Measurements from ENCODE around the gene MOCS1.

The MOCS1 gene

GRCh38 chr6:39896701-39897100 lies 37.6 kb downstream of the MOCS1 start:
- no peak overlapping the region for H3K4me3 ChIP-seq (ENCODE audit: low read length)
- no peak for TF ChIP-seq ZNF274 (IDR thresholded peaks at IDR 0.05; ENCODE audit: low read depth, low read length)

GRCh38 chr6:39893286-39893685 lies 41.0 kb downstream of the MOCS1 start:
- TF ChIP-seq ZNF274 (IDR thresholded peaks at IDR 0.05; ENCODE audit: low read depth, low read length): no peak
- no peak overlapping the region for H3K4me3 ChIP-seq (ENCODE audit: low read length)

GRCh38 chr6:39892490-39893129 lies 41.7 kb downstream of the MOCS1 start:
- no peak overlapping the region for H3K4me3 ChIP-seq (ENCODE audit: low read length)
- TF ChIP-seq ZNF274 (IDR thresholded peaks at IDR 0.05; ENCODE audit: low read depth, low read length): no peak

GRCh38 chr6:39891976-39892375 lies 42.3 kb downstream of the MOCS1 start:
- TF ChIP-seq ZNF274 (IDR thresholded peaks at IDR 0.05; ENCODE audit: low read depth, low read length): no peak

GRCh38 chr6:39891353-39891752 lies 42.9 kb downstream of the MOCS1 start:
- H3K4me3 ChIP-seq (ENCODE audit: low read length): no peak overlapping the region
- TF ChIP-seq ZNF274 (IDR thresholded peaks at IDR 0.05; ENCODE audit: low read depth, low read length): no peak

More at GRCh38 chr6:39891976-39892375, 42.3 kb downstream of the MOCS1 start:
- H3K4me3 ChIP-seq (ENCODE audit: low read length): no peak overlapping the region

GRCh38 chr6:39889229-39889628 lies 45.0 kb downstream of the MOCS1 start:
- H3K4me3 ChIP-seq (ENCODE audit: low read length): no peak overlapping the region

GRCh38 chr6:39887692-39888450 lies 46.4 kb downstream of the MOCS1 start:
- H3K4me3 ChIP-seq (ENCODE audit: low read length): no peak overlapping the region
- no peak for TF ChIP-seq ZNF274 (IDR thresholded peaks at IDR 0.05; ENCODE audit: low read depth, low read length)

More at GRCh38 chr6:39889229-39889628, 45.0 kb downstream of the MOCS1 start:
- no peak for TF ChIP-seq ZNF274 (IDR thresholded peaks at IDR 0.05; ENCODE audit: low read depth, low read length)

GRCh38 chr6:39886871-39887270 lies 47.4 kb downstream of the MOCS1 start:
- TF ChIP-seq ZNF274 (IDR thresholded peaks at IDR 0.05; ENCODE audit: low read depth, low read length): no peak
- no peak overlapping the region for H3K4me3 ChIP-seq (ENCODE audit: low read length)

GRCh38 chr6:39885691-39886090 lies 48.6 kb downstream of the MOCS1 start:
- TF ChIP-seq ZNF274 (IDR thresholded peaks at IDR 0.05; ENCODE audit: low read depth, low read length): no peak
- H3K4me3 ChIP-seq (ENCODE audit: low read length): no peak overlapping the region

GRCh38 chr6:39884696-39885095 lies 49.6 kb downstream of the MOCS1 start:
- no peak for TF ChIP-seq ZNF274 (IDR thresholded peaks at IDR 0.05; ENCODE audit: low read depth, low read length)
- H3K4me3 ChIP-seq (ENCODE audit: low read length): no peak overlapping the region

- TF ChIP-seq ZNF274 (IDR thresholded peaks at IDR 0.05; ENCODE audit: low read depth, low read length): no peak
- H3K4me3 ChIP-seq (ENCODE audit: low read length): no peak overlapping the region
These were observed 51.7 kb downstream of the MOCS1 start for GRCh38 chr6:39882531-39882899.

GRCh38 chr6:39881851-39882530 lies 52.3 kb downstream of the MOCS1 start:
- no peak overlapping the region for H3K4me3 ChIP-seq (ENCODE audit: low read length)
- no peak for TF ChIP-seq ZNF274 (IDR thresholded peaks at IDR 0.05; ENCODE audit: low read depth, low read length)

GRCh38 chr6:39880594-39880993 lies 53.7 kb downstream of the MOCS1 start:
- TF ChIP-seq ZNF274 (IDR thresholded peaks at IDR 0.05; ENCODE audit: low read depth, low read length): no peak

GRCh38 chr6:39879535-39879934 lies 54.7 kb downstream of the MOCS1 start:
- H3K4me3 ChIP-seq (ENCODE audit: low read length): no peak overlapping the region
- TF ChIP-seq ZNF274 (IDR thresholded peaks at IDR 0.05; ENCODE audit: low read depth, low read length): no peak

More at GRCh38 chr6:39880594-39880993, 53.7 kb downstream of the MOCS1 start:
- no peak overlapping the region for H3K4me3 ChIP-seq (ENCODE audit: low read length)

GRCh38 chr6:39876826-39877225 lies 57.4 kb downstream of the MOCS1 start:
- H3K4me3 ChIP-seq (ENCODE audit: low read length): no peak overlapping the region
- no peak for TF ChIP-seq ZNF274 (IDR thresholded peaks at IDR 0.05; ENCODE audit: low read depth, low read length)
